A673 (cell line): ENCODE data around the gene GLTP.

Experiments
- EZH2 ChIP-seq: fragments of 200-600 bp; sonication (generic); IDR thresholded peaks from 2 replicates; pipeline ENCODE4 v1.6.1; 2017; ENCODE audit warnings: borderline replicate concordance, low read depth, mild to moderate bottlenecking, mixed read lengths, antibody characterized with exemption, low read length; ENCODE audit not compliant: poor library complexity, severe bottlenecking
- TF ChIP-seq, protein P1 (sequence below): fragments of 300-800, 200-600 bp; sonication (generic); conservative IDR thresholded peaks from 2 replicates; pipeline ENCODE4 v1.5.1; 2017; ENCODE audit warnings: low read depth, mild to moderate bottlenecking, antibody characterized with exemption, low read length, moderate library complexity, mixed read lengths

DNA sequence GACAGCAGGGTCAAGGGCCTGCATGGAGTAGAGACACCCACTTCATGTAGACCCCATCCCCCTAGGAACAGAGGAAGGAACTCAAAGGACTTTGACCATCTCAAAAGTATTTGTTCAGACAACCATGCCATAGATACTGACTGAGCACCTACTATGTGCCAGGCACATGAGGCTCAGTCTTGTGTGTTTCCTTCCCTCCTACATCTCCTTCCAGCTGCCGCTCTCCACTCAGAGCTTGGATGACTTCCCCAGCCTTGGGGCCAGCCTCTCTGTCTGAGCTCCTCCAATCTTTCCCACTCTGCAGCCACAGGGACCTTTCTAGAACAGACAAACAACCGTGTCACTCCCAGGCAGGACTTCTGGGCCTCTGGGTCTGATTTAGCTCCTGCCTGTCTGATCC lies 49.6 kb downstream of the GLTP start:
- TF ChIP-seq, protein P1, sequence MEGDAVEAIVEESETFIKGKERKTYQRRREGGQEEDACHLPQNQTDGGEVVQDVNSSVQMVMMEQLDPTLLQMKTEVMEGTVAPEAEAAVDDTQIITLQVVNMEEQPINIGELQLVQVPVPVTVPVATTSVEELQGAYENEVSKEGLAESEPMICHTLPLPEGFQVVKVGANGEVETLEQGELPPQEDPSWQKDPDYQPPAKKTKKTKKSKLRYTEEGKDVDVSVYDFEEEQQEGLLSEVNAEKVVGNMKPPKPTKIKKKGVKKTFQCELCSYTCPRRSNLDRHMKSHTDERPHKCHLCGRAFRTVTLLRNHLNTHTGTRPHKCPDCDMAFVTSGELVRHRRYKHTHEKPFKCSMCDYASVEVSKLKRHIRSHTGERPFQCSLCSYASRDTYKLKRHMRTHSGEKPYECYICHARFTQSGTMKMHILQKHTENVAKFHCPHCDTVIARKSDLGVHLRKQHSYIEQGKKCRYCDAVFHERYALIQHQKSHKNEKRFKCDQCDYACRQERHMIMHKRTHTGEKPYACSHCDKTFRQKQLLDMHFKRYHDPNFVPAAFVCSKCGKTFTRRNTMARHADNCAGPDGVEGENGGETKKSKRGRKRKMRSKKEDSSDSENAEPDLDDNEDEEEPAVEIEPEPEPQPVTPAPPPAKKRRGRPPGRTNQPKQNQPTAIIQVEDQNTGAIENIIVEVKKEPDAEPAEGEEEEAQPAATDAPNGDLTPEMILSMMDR: no peak
- no peak for TF ChIP-seq EZH2
